ACC112 (cell line): ENCODE data around the gene SMARCAL1.

Experiments
- H2AFZ ChIP-seq: fragments of 200-600 bp; sonication (generic); one replicate; pipeline ENCODE4 v1.6.0; 2017; ENCODE audit warnings: antibody characterized with exemption, low read length; ENCODE audit not compliant: unreplicated experiment
- H3K27ac ChIP-seq: fragments of 200-600 bp; sonication (generic); 2 replicates; pipeline ENCODE4 v1.5.1; 2014; ENCODE audit warnings: low read depth, mild to moderate bottlenecking, antibody characterized with exemption, low read length, moderate library complexity
- H3K27me3 ChIP-seq: fragments of 200-600 bp; sonication (generic); 2 replicates; pipeline ENCODE4 v1.6.1; 2014; ENCODE audit warnings: mild to moderate bottlenecking, antibody characterized with exemption, low read length, moderate library complexity, mixed read lengths; ENCODE audit not compliant: insufficient read depth
- H3K36me3 ChIP-seq: fragments of 200-600 bp; sonication (generic); 2 replicates; pipeline ENCODE4 v1.6.1; 2016; ENCODE audit warnings: mild to moderate bottlenecking, antibody characterized with exemption, low read length, moderate library complexity, mixed read lengths; ENCODE audit not compliant: insufficient read depth
- H3K4me1 ChIP-seq: fragments of 200-600 bp; sonication (generic); one replicate; pipeline ENCODE4 v1.6.1; 2016; ENCODE audit warnings: low read length, mixed read lengths; ENCODE audit not compliant: insufficient read depth, unreplicated experiment, control insufficient read depth
- H3K4me3 ChIP-seq: fragments of 200-600 bp; sonication (generic); 2 replicates; pipeline ENCODE4 v1.5.1; 2014; ENCODE audit warnings: mild to moderate bottlenecking, low read depth, low read length
- H3K79me2 ChIP-seq: fragments of 200-600 bp; sonication (generic); one replicate; pipeline ENCODE4 v1.6.0; 2016; ENCODE audit warnings: low read length; ENCODE audit not compliant: control insufficient read depth, unreplicated experiment, insufficient read depth

The SMARCAL1 gene

GRCh38 chr2:216475767-216476166 lies 63.5 kb downstream of the SMARCAL1 start:
- H3K36me3 ChIP-seq, result no peaks in the 10 kb centered on the region; the same call in 1 of the 2 replicates
- H2AFZ ChIP-seq, result no peak overlapping the region
- H3K27ac ChIP-seq, result no peak overlapping the region
- H3K4me1 ChIP-seq, result peaks cover 16% of the 10 kb centered on the region
- H3K79me2 ChIP-seq, result no peaks in the 10 kb centered on the region
- no peak overlapping the region for H3K4me3 ChIP-seq
- H3K27me3 ChIP-seq, result no peaks in the 10 kb centered on the region

- H3K27ac ChIP-seq, result 0 out of 2 replicates have a peak overlapping the region, but pooled peaks have one; percentile 10
- no peaks in the 10 kb centered on the region for H3K79me2 ChIP-seq
- peaks cover 16% of the 10 kb centered on the region for H3K4me1 ChIP-seq
- no peak overlapping the region for H2AFZ ChIP-seq
- H3K4me3 ChIP-seq, result no peak overlapping the region
- H3K36me3 ChIP-seq, result peaks cover 6% of the 10 kb centered on the region
- no peaks in the 10 kb centered on the region for H3K27me3 ChIP-seq
Observed at GRCh38 chr2:216477283-216478035, 65.2 kb downstream of the SMARCAL1 start.

- 0 out of 2 replicates have a peak overlapping the region, but pooled peaks have one; percentile 10 for H3K27ac ChIP-seq
- H3K79me2 ChIP-seq, result no peaks in the 10 kb centered on the region
- H3K4me3 ChIP-seq, result no peak overlapping the region
- no peaks in the 10 kb centered on the region for H3K27me3 ChIP-seq
- H3K36me3 ChIP-seq, result peaks cover 12% of the 10 kb centered on the region
- no peak overlapping the region for H2AFZ ChIP-seq
- peaks cover 16% of the 10 kb centered on the region for H3K4me1 ChIP-seq
Observed at GRCh38 chr2:216478151-216478550, 65.9 kb downstream of the SMARCAL1 start.

GRCh38 chr2:216478791-216479190 lies 66.5 kb downstream of the SMARCAL1 start:
- no peak overlapping the region for H3K27ac ChIP-seq

GRCh38 chr2:216480221-216480620 lies 67.9 kb downstream of the SMARCAL1 start:
- Histone ChIP-seq H3K27ac (no peak overlapping the region), H3K79me2 (no peaks in the 10 kb centered on the region), H2AFZ (no peak overlapping the region), H3K4me1 (peaks cover 16% of the 10 kb centered on the region), H3K27me3 (no peaks in the 10 kb centered on the region), H3K36me3 (peaks cover 17% of the 10 kb centered on the region; the same call in 1 of the 2 replicates), H3K4me3 (no peak overlapping the region)

More at GRCh38 chr2:216478791-216479190, 66.5 kb downstream of the SMARCAL1 start:
- H3K4me1 ChIP-seq, result peaks cover 16% of the 10 kb centered on the region
- peaks cover 17% of the 10 kb centered on the region for H3K36me3 ChIP-seq
- no peak overlapping the region for H2AFZ ChIP-seq
- no peaks in the 10 kb centered on the region for H3K79me2 ChIP-seq
- no peak overlapping the region for H3K4me3 ChIP-seq
- no peaks in the 10 kb centered on the region for H3K27me3 ChIP-seq

- no peaks in the 10 kb centered on the region for H3K79me2 ChIP-seq
- peaks cover 12% of the 10 kb centered on the region for H3K4me1 ChIP-seq
- H3K4me3 ChIP-seq, result no peak overlapping the region
- H3K36me3 ChIP-seq, result peaks cover 17% of the 10 kb centered on the region; the same call in 1 of the 2 replicates
- no peaks in the 10 kb centered on the region for H3K27me3 ChIP-seq
- no peak overlapping the region for H3K27ac ChIP-seq
- no peak overlapping the region for H2AFZ ChIP-seq
Observed at GRCh38 chr2:216482640-216483039, 70.4 kb downstream of the SMARCAL1 start.

GRCh38 chr2:216485237-216485636 lies 73.0 kb downstream of the SMARCAL1 start:
- peaks cover 17% of the 10 kb centered on the region; the same call in 1 of the 2 replicates for H3K36me3 ChIP-seq
- no peak overlapping the region for H3K27ac ChIP-seq
- H3K27me3 ChIP-seq, result no peaks in the 10 kb centered on the region
- H3K79me2 ChIP-seq, result no peaks in the 10 kb centered on the region
- no peak overlapping the region for H3K4me3 ChIP-seq
- peaks cover 9% of the 10 kb centered on the region for H3K4me1 ChIP-seq
- no peak overlapping the region for H2AFZ ChIP-seq

- peaks cover 12% of the 10 kb centered on the region for H3K4me1 ChIP-seq
- no peak overlapping the region for H2AFZ ChIP-seq
- H3K27ac ChIP-seq, result no peak overlapping the region
- peaks cover 17% of the 10 kb centered on the region; the same call in 1 of the 2 replicates for H3K36me3 ChIP-seq
- no peaks in the 10 kb centered on the region for H3K79me2 ChIP-seq
- H3K4me3 ChIP-seq, result no peak overlapping the region
- no peaks in the 10 kb centered on the region for H3K27me3 ChIP-seq
Observed at GRCh38 chr2:216485745-216486144, 73.5 kb downstream of the SMARCAL1 start.

- H2AFZ ChIP-seq, result no peak overlapping the region
- H3K79me2 ChIP-seq, result no peaks in the 10 kb centered on the region
- no peak overlapping the region for H3K27ac ChIP-seq
- H3K4me1 ChIP-seq, result peaks cover 15% of the 10 kb centered on the region
- H3K4me3 ChIP-seq, result no peak overlapping the region
- H3K36me3 ChIP-seq, result peaks cover 17% of the 10 kb centered on the region; the same call in 1 of the 2 replicates
- no peaks in the 10 kb centered on the region for H3K27me3 ChIP-seq
Observed at GRCh38 chr2:216486271-216486670, 74.0 kb downstream of the SMARCAL1 start.

GRCh38 chr2:216486708-216487107 lies 74.4 kb downstream of the SMARCAL1 start:
- no peak overlapping the region for H3K4me3 ChIP-seq
- no peak overlapping the region for H3K27ac ChIP-seq
- no peaks in the 10 kb centered on the region for H3K27me3 ChIP-seq
- H2AFZ ChIP-seq, result no peak overlapping the region
- peaks cover 16% of the 10 kb centered on the region for H3K4me1 ChIP-seq
- H3K36me3 ChIP-seq, result peaks cover 15% of the 10 kb centered on the region; the same call in 1 of the 2 replicates
- peaks cover under 1% of the 10 kb centered on the region for H3K79me2 ChIP-seq

GRCh38 chr2:216490061-216490460 lies 77.8 kb downstream of the SMARCAL1 start:
- Histone ChIP-seq H2AFZ (peak overlapping the region; percentile 66), H3K4me1 (peaks cover 45% of the 10 kb centered on the region), H3K79me2 (peaks cover 6% of the 10 kb centered on the region), H3K27me3 (no peaks in the 10 kb centered on the region), H3K4me3 (peak overlapping the region; percentile 46; the same call in 1 of the 2 replicates), H3K27ac (peak overlapping the region; percentile 27), H3K36me3 (no peaks in the 10 kb centered on the region)
